NCI-H187 treated with DMSO at 0.1 percent for 48 hours (cell line): ENCODE results near the gene ADAP2.
"Not testable (repeated sequence)": the region's sequence is repeated elsewhere in the genome, so short reads cannot be mapped to it uniquely, and the experiment has no call there.

Experiments used
- DNase-seq: peaks from one replicate; lab custom pipeline; 2025; lab: John Stamatoyannopoulos, UW

ADAP2 gene

GRCh38 chr17:30970831-30971567 lies 49.3 kb downstream of the ADAP2 start, which contains the start of gene RNF135:
Gene RNF135 (plus strand): TSS chr17:30971039. CDS start chr17:30971074, 35 bp downstream.
- DNase-seq, result peak; percentile 55

GRCh38 chr17:30975042-30975820 lies 53.5 kb downstream of the ADAP2 start:
- no peak for DNase-seq

- not testable (repeated sequence) for DNase-seq
Observed at GRCh38 chr17:30979919-30980318, 58.2 kb downstream of the ADAP2 start.

- DNase-seq, result no peak
Observed at GRCh38 chr17:30981531-30982519, 60.1 kb downstream of the ADAP2 start.

GRCh38 chr17:30982855-30983254 lies 61.1 kb downstream of the ADAP2 start:
- DNase-seq, result no peak

- no peak for DNase-seq
Observed at GRCh38 chr17:30990458-30990857, 68.7 kb downstream of the ADAP2 start.

- no peak for DNase-seq
Observed at GRCh38 chr17:30992551-30992950, 70.8 kb downstream of the ADAP2 start.

GRCh38 chr17:30995347-30995746 lies 73.6 kb downstream of the ADAP2 start:
- DNase-seq, result no peak

GRCh38 chr17:30996486-30996885 lies 74.7 kb downstream of the ADAP2 start:
- no peak for DNase-seq

GRCh38 chr17:30997270-30997669 lies 75.5 kb downstream of the ADAP2 start:
- DNase-seq, result no peak

- DNase-seq, result no peak
Observed at GRCh38 chr17:30997842-30998241, 76.1 kb downstream of the ADAP2 start.

- no peak for DNase-seq
Observed at GRCh38 chr17:31002047-31002446, 80.3 kb downstream of the ADAP2 start.

GRCh38 chr17:31003225-31003866 lies 81.6 kb downstream of the ADAP2 start:
- DNase-seq, result no peak

- no peak for DNase-seq
Observed at GRCh38 chr17:31004160-31004559, 82.4 kb downstream of the ADAP2 start.

GRCh38 chr17:31007695-31008373 lies 86.1 kb downstream of the ADAP2 start:
- no peak for DNase-seq

- no peak for DNase-seq
Observed at GRCh38 chr17:31008374-31009041, 86.8 kb downstream of the ADAP2 start.
